Stimulated activated CD8-positive, alpha-beta memory T cell treated with anti-CD3 and anti-CD28 coated beads, Interleukin-7, amount 100 ng/mL, for 4 hours (primary cell): ENCODE measurements around the gene TSPAN1.
A peak's percentile ranks its signal among the peaks of the same experiment; 100 is the strongest.

Experiments used
- DNase-seq, 2 donors: peaks; one replicate each; pipeline ENCODE4 v3.0.0-alpha.2; 2020; ENCODE audit warnings: low read depth in 2 of 2

TSPAN1 gene

GRCh38 chr1:46187106-46187869 is 12.4 kb downstream of the TSPAN1 start:
- DNase-seq: no peak

GRCh38 chr1:46188295-46189030 is 13.6 kb downstream of the TSPAN1 start:
- no peak for DNase-seq

DNA sequence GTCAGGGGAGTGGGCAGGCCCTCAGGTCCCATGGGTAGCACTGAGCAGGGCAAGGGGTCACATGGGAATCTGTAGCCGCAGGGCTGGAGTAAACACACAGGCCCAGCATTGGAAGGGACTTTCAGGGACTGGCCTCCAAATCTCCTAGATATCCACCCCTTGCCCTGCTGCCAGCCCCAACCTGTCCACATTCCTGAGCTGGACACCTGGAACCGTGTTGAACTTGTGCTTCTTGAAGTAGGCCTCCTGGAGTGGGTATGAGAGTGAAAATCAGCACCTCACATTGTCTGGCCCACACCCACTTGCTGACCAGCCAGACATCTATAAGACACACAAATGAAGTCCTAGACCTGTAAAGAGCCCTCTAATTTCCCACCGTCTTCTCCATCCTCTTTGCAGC is 15.7 kb downstream of the TSPAN1 start:
- no peak for DNase-seq

- DNase-seq: no peak
Measured at GRCh38 chr1:46191033-46191701, 16.3 kb downstream of the TSPAN1 start.

DNA sequence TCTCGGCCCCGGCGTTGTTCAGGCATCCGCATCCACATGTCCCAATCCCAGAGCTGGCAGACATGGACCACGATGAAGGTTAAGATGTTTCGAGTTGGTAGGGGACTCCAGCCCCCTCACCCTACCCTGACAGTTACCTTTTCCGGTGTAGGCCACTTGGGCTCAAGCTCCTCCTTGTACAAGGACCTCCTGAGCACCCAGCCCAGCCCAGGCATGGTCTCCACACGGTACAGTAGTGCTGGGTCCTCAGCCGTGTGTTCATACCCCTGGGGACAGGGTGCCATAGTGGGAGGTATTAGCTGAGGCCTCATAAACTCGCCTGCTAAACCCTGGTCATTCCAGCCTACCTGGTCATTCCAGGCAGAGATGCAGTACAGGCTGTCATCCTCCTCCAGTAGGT is 17.3 kb downstream of the TSPAN1 start:
- no peak for DNase-seq

DNA sequence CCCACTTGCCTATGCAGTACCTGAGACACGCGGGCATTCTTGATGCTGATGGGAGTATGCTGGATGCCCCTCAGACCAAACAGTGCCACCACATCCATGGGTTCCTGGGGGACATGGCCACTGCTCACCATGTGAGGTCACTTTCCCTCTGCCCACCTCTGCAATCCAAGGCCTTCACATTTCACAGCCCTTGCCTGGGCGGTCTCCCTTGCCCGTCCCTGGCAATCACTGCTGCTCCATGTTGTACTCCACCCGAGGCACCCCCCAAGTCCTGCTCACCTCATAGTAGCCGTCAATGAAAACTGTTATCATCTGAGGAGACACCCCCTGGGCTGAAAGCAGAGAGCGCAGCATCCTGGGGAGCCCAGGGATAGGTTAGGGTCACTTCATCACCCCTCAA is 18.4 kb downstream of the TSPAN1 start:
- DNase-seq: no peak

DNA sequence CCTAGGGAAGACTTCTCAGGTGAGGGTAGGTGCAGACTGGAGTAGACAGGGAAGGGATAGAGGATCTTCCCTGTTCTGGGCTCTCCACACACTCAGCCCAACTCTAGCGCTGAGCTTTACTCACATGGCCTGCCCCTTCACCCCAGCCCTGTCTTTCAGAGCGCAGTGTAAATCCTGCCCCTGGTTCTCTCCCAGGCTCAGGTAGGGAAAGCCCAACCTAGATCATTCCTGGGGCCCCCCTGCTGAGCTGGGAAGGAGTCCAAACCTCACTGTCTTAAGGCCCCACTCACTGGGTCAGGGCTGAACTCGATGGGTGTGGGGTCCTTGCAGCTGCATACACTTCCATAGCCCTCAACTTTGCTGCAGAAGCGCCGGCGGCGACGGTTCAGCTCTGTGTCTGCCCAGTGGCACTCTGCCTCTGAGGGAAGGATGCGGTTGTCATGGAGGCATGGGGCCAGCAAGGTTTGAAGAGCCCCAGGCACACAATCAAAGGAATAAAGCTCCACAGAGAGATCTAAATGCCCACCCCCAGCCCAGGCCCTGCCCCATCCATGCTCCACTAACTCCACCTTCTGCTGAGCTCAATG is 19.2 kb downstream of the TSPAN1 start:
- DNase-seq: no peak

GRCh38 chr1:46194641-46195193 is 19.8 kb downstream of the TSPAN1 start:
- DNase-seq: no peak

DNA sequence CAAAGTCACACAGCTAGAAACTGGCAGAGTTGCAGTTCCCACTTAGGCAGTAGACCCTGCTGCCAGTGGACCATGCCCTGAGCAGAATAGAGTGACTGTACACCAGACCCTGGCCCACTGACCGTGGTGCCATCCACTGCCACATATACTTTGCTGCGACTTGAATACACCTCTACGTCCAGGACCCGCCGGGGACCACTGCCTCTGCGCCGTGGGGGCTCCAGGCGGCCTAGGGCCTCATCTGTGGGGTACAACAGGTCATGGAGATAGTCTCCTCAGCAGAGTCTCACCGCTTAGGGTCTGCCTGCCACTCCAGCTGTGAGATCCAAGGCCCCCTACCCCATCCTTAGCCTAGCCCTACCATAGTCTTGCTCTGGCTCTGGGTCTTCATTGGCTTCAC is 21.7 kb downstream of the TSPAN1 start:
- DNase-seq: no peak

GRCh38 chr1:46197560-46197963 is 22.7 kb downstream of the TSPAN1 start:
- no peak for DNase-seq

GRCh38 chr1:46197964-46198811 is 23.3 kb downstream of the TSPAN1 start, which contains the start of gene POMGNT1:
TSS of gene POMGNT1 (minus strand) at chr1:46198434. CDS start at chr1:46197821, 613 bp downstream.
- peak; percentile 24 to 69 for DNase-seq

DNA sequence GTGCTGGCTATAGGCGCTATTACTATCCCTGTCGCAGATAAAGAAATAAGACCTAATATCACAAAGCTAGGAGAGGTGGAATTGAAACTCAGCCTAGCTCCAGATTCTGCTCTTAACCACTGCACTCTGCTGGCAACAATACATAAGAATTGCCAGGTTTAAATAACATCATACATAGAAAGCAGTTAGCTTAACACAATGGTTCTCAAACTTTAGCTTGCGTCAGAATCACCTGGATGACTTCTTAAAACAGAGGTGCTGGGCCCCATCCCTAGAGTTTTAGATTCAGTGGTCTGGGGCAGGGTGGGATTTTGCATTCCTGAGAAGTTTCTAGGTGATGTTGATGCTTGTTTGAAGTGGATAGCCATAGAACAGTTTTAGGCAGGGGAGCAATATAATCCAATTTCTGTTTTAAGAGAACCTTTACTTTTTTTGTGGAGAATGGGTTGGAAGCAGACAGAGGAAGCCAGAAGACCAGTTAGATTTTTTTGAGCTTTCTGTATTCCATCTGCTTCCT is 24.4 kb downstream of the TSPAN1 start:
- no peak for DNase-seq

DNA sequence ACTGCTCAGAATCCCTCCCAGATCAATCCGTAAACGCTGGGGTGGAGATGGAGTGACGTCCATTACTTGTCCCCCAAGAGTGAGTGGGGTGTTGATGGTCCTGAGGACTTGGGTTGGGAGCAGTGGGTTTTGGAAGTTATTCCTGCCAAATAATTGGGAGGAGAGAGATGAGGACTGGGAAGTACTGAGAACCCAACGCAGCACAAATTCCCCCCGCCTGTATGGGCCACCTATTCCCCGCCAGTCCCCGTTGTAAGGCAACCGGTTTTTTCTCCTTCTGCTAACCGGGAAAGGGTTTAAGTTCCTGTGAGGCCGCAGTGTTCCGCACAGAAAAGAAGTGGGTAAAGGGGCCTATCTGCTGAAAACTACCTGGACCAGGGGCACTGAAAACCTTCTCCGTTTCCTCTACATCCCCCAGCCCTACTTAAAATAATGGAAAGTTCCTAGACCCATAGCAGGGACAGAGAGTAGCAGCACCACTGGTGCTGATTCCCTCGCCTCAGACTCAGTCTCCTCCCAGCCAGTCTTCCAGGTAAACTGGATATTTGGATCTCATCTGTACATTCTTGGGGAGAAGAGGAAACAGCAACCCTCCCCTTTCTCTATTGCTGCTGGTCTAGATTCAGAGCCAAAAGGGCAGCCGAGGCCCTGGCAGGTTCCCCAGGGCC is 29.0 kb downstream of the TSPAN1 start:
- no peak for DNase-seq

DNA sequence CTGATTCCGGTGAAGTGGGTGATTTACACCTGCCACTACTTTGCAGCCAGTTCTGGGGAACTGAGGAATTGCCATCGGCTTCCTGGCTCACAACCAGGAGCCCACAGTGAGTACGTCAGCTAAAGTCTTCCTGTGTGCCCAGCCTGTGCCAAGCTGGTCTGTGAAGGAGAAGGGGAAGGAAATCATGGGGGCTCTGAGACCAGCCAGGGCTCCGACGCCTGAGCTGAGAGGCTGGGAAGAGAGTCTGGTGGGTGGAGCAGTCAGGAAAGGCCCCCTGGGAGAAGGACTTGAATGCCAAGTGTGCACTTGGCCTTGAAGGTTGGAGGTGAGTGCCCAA is 29.5 kb downstream of the TSPAN1 start:
- DNase-seq: no peak

DNA sequence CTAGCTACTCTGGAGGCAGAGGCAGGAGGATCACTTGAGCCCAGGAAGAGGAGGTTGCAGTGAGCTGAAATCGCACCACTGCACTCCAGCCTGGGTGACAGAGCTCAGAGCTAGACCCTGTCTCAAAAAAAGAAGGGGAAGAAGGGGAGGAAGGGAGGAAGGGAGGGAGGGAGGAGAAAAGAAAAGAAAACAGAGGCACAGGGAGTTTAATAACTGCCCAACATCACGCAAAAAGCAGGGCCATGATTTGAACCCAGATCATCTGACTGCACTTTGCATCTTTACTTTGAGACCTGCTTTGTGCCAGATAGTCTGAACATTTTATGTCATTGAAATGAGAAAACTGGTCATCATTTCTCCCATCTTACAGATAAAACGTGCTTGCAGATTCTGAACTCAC is 30.3 kb downstream of the TSPAN1 start:
- no peak for DNase-seq

DNA sequence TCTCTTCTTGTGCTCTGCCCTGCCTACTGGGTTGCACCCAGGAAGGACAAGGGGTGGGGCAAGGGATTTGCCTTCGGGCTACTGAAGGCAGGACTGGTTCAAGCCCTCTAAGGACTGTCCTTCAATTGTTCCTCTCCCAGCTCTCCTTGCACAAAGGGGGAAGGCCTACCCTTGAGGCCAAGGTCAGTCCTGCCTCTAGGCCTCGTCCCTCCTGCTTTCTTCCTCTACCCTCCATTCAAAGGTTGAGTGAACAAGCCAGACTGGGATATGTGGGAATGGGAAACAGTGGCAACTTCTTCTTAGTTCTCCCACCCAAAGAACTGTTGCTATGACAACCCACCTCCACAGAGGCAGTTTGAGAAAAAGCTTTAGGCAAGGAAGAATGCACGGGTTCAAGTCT is 30.9 kb downstream of the TSPAN1 start:
- no peak for DNase-seq

DNA sequence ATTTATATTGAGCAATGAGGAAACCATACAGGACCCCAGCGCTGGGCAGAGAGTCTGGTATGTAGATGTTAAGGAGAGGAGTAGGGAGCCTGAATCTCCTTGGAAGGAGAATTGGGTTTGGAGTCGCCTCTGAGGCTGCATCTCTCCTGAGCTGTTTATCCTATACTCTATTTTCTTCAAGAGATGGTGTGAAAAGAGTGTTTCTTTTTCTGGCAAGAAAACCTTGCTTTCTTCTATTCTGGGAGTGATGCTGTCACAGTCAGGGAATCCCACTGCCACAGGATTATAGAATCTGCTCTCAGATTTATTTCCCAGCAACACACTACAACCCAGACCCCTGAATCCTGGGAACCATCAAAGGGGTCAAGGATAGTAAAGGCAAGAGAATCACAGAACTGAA is 31.5 kb downstream of the TSPAN1 start:
- DNase-seq: no peak

GRCh38 chr1:46210561-46210960 is 35.7 kb downstream of the TSPAN1 start:
- DNase-seq: no peak

- no peak for DNase-seq
Measured at GRCh38 chr1:46211051-46211450, 36.2 kb downstream of the TSPAN1 start.

DNA sequence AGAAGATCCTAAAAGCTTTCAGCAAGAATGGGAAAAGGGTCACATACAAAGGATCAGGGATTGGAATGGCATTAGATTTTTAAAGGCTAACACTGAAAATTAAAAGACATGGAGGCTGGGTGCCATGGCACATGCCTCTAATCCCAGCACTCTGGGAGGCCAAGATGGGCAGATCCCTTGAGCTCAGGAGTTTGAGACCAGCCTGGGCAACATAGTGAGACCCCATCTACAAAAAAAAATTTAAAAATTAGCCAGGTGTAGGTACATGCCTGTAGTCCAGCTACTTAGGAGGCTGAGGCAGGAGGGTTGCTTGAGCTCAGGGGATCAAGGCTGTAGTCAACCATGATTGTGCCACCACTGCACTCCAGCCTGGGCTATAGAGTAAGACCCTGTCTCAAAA is 40.6 kb downstream of the TSPAN1 start:
- no peak for DNase-seq
